GM21515 (cell line): ENCODE results near the gene SLC7A4.

Experiments
- ATAC-seq: cut with Tn5 transposase; IDR thresholded peaks from one replicate; pipeline ENCODE4 v1.9.1; 2021; ENCODE audit not compliant: unreplicated experiment

The SLC7A4 gene

GRCh38 chr22:21000207-21000986, 32.0 kb downstream of the SLC7A4 start:
- no peak for ATAC-seq

GRCh38 chr22:20999350-21000206, 32.8 kb downstream of the SLC7A4 start:
- no peak for ATAC-seq

GRCh38 chr22:20998411-20999336, 33.7 kb downstream of the SLC7A4 start:
- no peak for ATAC-seq

- no peak for ATAC-seq
Observed at GRCh38 chr22:20997536-20998257, 34.7 kb downstream of the SLC7A4 start.

- ATAC-seq = no peak
Observed at GRCh38 chr22:20996598-20997535, 35.5 kb downstream of the SLC7A4 start.

GRCh38 chr22:20996031-20996410, 36.3 kb downstream of the SLC7A4 start:
- no peak for ATAC-seq

GRCh38 chr22:20995329-20996030, 36.9 kb downstream of the SLC7A4 start:
- ATAC-seq = no peak

- no peak for ATAC-seq
Observed at GRCh38 chr22:20994902-20995241, 37.5 kb downstream of the SLC7A4 start.

GRCh38 chr22:20994128-20994901, 38.0 kb downstream of the SLC7A4 start:
- no peak for ATAC-seq

- no peak for ATAC-seq
Observed at GRCh38 chr22:20993304-20994127, 38.8 kb downstream of the SLC7A4 start.

GRCh38 chr22:20992456-20993303, 39.7 kb downstream of the SLC7A4 start:
- ATAC-seq = no peak

- no peak for ATAC-seq
Observed at GRCh38 chr22:20992056-20992442, 40.3 kb downstream of the SLC7A4 start.

GRCh38 chr22:20991252-20992055, 40.9 kb downstream of the SLC7A4 start:
- no peak for ATAC-seq

- ATAC-seq = no peak
Observed at GRCh38 chr22:20990184-20991180, 41.9 kb downstream of the SLC7A4 start.
